Left renal pelvis (tissue), 4 donors: Measurements from ENCODE around the gene ATP1A3. TPM values are rescaled to one million over a fixed set of nuclear protein-coding genes. Genes with fewer than 3 reads are reported as not detected.

ENCODE experiments used
- DNase-seq, 4 donors: peaks; one replicate each; pipeline ENCODE4 v3.0.0-alpha.2; 2013; ENCODE audit warnings: low read depth in 4 of 4, low spot score in 3 of 4
- polyA plus RNA-seq, 4 donors: library from polyadenylated mRNA; unstranded; fragments of 120-200 nt; gene quantifications; one replicate each; pipeline ENCODE4 v1.2.1, GENCODE V29; 2013; ENCODE audit not compliant: insufficient read length in 4 of 4

The ATP1A3 gene
- polyA plus RNA-seq, 4 donors, result 0.26 to 0.69 (median 0.60) TPM; not detected in 1

GRCh38 chr19:41919948-41920712 is 73.9 kb downstream of the ATP1A3 start:
- DNase-seq, result no peak

- DNase-seq, result no peak
These were observed 75.3 kb downstream of the ATP1A3 start for GRCh38 chr19:41918653-41919244.

GRCh38 chr19:41918095-41918494 is 75.9 kb downstream of the ATP1A3 start:
- no peak for DNase-seq

GRCh38 chr19:41917676-41918075 is 76.4 kb downstream of the ATP1A3 start:
- DNase-seq, result no peak

Other genes starting within 250 kb of the ATP1A3 start
- gene CEACAM6, start 238.7 kb downstream of the ATP1A3 start, polyA plus RNA-seq, result under 1 TPM in 3 of 4 donors, not detected in 1; 0.11 to 0.26 (median 0.18) TPM
- under 1 TPM in 1 of 4 donors, not detected in 3; 0.22 TPM for gene CEACAM3, start 197.6 kb downstream of the ATP1A3 start, polyA plus RNA-seq
- gene LYPD4, start 149.5 kb downstream of the ATP1A3 start, polyA plus RNA-seq, result not detected
- not detected for gene DMRTC2, start 149.2 kb downstream of the ATP1A3 start, polyA plus RNA-seq
- 1,000 to 10,000 TPM; 1,157 to 1,791 (median 1,238) TPM for gene RPS19, start 134.0 kb downstream of the ATP1A3 start, polyA plus RNA-seq
- gene CD79A, start 117.0 kb downstream of the ATP1A3 start, polyA plus RNA-seq, result 1 to 10 TPM in 2 of 4 donors, under 1 TPM in 2; 0.62 to 2.3 (median 0.94) TPM
- gene ARHGEF1, start 111.0 kb downstream of the ATP1A3 start, polyA plus RNA-seq, result 10 to 100 TPM; 38.2 to 63.3 (median 45.9) TPM
- under 1 TPM in 3 of 4 donors, not detected in 1; 0.14 to 0.27 (median 0.16) TPM for gene ERFL, start 65.8 kb downstream of the ATP1A3 start, polyA plus RNA-seq
- gene RABAC1, start 34.9 kb downstream of the ATP1A3 start, polyA plus RNA-seq, result 10 to 100 TPM; 58.5 to 87.5 (median 69.5) TPM
- 10 to 100 TPM; 18.3 to 30.7 (median 21.4) TPM for gene GRIK5, start 76.0 kb upstream of the ATP1A3 start, polyA plus RNA-seq
- 10 to 100 TPM; 12.4 to 16.9 (median 12.9) TPM for gene ZNF574, start 81.9 kb upstream of the ATP1A3 start, polyA plus RNA-seq
- 1 to 10 TPM in 3 of 4 donors, under 1 TPM in 1; 0.69 to 1.7 (median 1.2) TPM for gene POU2F2, start 138.2 kb upstream of the ATP1A3 start, polyA plus RNA-seq
- gene DEDD2, start 223.4 kb upstream of the ATP1A3 start, polyA plus RNA-seq, result 10 to 100 TPM; 15.9 to 33.8 (median 23.1) TPM
- gene ZNF526, start 226.1 kb upstream of the ATP1A3 start, polyA plus RNA-seq, result 1 to 10 TPM; 6.6 to 8.7 (median 7.8) TPM
- 10 to 100 TPM; 67.2 to 81.3 (median 68.1) TPM for gene GSK3A, start 248.4 kb upstream of the ATP1A3 start, polyA plus RNA-seq